Suprapubic skin (tissue), 4 donors: Measurements from ENCODE around the gene USH1C. TPM values are rescaled to one million over a fixed set of nuclear protein-coding genes. Genes with fewer than 3 reads are reported as not detected.

Experiments
- DNase-seq, 2 donors: peaks; one replicate each; pipeline ENCODE4 v3.0.0-alpha.2; 2019; ENCODE audit warnings: low spot score in 2 of 2
- H3K27ac ChIP-seq: fragments of 200-600 bp; sonication (generic); one replicate; pipeline ENCODE4 v1.5.1; 2019
- H3K27me3 ChIP-seq: fragments of 200-600 bp; sonication (generic); one replicate; pipeline ENCODE4 v1.5.1; 2019
- H3K36me3 ChIP-seq: fragments of 200-600 bp; sonication (generic); one replicate; pipeline ENCODE4 v1.5.1; 2019
- H3K4me1 ChIP-seq: fragments of 200-600 bp; sonication (generic); one replicate; pipeline ENCODE4 v1.5.1; 2019
- H3K4me3 ChIP-seq: fragments of 200-600 bp; sonication (generic); one replicate; pipeline ENCODE4 v1.5.1; 2019; ENCODE audit warnings: mild to moderate bottlenecking
- H3K9me3 ChIP-seq: fragments of 200-600 bp; sonication (generic); one replicate; pipeline ENCODE4 v1.5.1; 2019
- EP300 ChIP-seq: sonication (generic); formaldehyde crosslinking; IDR thresholded peaks from one replicate; pipeline ENCODE4 v1.6.1; 2017; ENCODE audit warnings: antibody characterized with exemption
- POLR2A ChIP-seq, 2 donors: fragments of 450-650 bp; IDR thresholded peaks; one replicate each; pipeline ENCODE4 v1.6.1; 2017; ENCODE audit warnings: antibody characterized with exemption in 2 of 2, mild to moderate bottlenecking in 2 of 2, moderate library complexity in 2 of 2
- POLR2AphosphoS5 ChIP-seq, 3 donors: sonication (generic); formaldehyde crosslinking; IDR thresholded peaks; one replicate each; pipeline ENCODE4 v1.6.1; 2017; ENCODE audit warnings: antibody characterized with exemption in 3 of 3
- WGBS: methylation state at CpG from one replicate; pipeline ENCODE4 v1.1.5; 2018; 5-methylcytosine and 5-hydroxymethylcytosine counted together
- total RNA-seq, 4 donors: library from RNA; depleted of rRNA; stranded (reverse); fragments of >200 nt; gene quantifications; one replicate each; pipeline ENCODE4 v1.1.0, GENCODE V29; 2016
- TF ChIP-seq, protein P1 (sequence below), 2 donors: fragments of 200-600 bp in 1 of 2; fragments of 450-650 bp in 1 of 2; sonication (generic) in 1 of 2; IDR thresholded peaks; one replicate each; pipeline ENCODE4 v1.5.1; 2016 to 2019; ENCODE audit warnings: antibody characterized with exemption in 2 of 2, mild to moderate bottlenecking in 1 of 2, moderate library complexity in 1 of 2

USH1C gene
- total RNA-seq, 4 donors from 2014 or later: not detected

DNA sequence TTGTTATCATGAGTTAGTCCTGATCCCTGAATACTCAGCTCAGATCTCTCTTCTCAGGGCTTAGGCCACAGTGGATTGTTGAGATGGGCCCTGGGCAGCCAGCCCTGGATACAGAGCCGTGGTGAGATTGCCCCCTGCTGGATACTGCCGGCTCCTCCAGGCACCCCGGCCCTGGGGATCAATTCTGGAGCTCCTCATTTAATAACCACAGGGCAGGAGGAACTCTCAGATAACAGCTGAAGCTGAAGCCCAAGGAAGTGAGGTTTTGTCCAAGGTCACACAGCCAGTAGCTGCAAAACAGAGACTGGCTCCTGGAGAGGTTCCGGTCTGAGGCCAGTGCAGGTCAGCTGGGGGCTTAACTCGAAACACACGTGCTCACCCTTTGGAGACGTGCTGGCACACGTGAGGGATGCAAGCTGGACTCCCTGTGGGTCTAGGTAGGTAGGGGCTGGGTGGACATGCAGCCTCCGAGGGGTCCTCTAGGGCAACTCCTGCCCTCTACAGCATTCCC, 16.0 kb downstream of the USH1C start:
- DNase-seq: no peak
- WGBS: 50% methylated on average over 9 of the region's 9 CpGs
- TF ChIP-seq, protein P1, sequence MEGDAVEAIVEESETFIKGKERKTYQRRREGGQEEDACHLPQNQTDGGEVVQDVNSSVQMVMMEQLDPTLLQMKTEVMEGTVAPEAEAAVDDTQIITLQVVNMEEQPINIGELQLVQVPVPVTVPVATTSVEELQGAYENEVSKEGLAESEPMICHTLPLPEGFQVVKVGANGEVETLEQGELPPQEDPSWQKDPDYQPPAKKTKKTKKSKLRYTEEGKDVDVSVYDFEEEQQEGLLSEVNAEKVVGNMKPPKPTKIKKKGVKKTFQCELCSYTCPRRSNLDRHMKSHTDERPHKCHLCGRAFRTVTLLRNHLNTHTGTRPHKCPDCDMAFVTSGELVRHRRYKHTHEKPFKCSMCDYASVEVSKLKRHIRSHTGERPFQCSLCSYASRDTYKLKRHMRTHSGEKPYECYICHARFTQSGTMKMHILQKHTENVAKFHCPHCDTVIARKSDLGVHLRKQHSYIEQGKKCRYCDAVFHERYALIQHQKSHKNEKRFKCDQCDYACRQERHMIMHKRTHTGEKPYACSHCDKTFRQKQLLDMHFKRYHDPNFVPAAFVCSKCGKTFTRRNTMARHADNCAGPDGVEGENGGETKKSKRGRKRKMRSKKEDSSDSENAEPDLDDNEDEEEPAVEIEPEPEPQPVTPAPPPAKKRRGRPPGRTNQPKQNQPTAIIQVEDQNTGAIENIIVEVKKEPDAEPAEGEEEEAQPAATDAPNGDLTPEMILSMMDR (IDR thresholded peaks at IDR 0.05): peak in 1 of 2 donors; percentile 49
- no peak for TF ChIP-seq POLR2A (IDR thresholded peaks at IDR 0.05)
- no peaks in the 10 kb centered on the region for H3K4me1 ChIP-seq
- peaks cover 20% of the 10 kb centered on the region for H3K27me3 ChIP-seq
- no peak overlapping the region for H3K27ac ChIP-seq
- H3K4me3 ChIP-seq: no peak overlapping the region
- H3K9me3 ChIP-seq: no peaks in the 10 kb centered on the region
- no peaks in the 10 kb centered on the region for H3K36me3 ChIP-seq

DNA sequence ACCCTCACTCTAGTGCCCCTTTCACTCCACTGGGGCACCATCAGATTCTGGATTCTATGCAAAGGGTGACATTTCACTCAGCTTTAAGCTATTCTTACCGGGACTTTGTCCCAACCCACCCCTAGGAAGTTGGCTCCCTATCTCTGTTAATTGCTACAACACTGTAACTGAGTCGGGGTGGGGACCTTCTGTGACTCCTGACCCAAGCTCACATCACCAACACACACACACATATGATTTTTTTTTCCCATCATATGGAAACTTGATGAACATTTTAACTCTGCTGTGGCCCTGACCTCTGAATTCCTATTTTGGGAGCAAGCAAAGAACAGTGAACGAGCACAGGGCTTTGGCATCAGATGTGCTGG, 16.6 kb downstream of the USH1C start:
- Histone ChIP-seq H3K4me1 (no peaks in the 10 kb centered on the region), H3K36me3 (no peaks in the 10 kb centered on the region), H3K27me3 (peaks cover 19% of the 10 kb centered on the region), H3K4me3 (no peak overlapping the region), H3K27ac (no peak overlapping the region), H3K9me3 (no peaks in the 10 kb centered on the region)
- 58% methylated on average over 3 of the region's 3 CpGs for WGBS
- TF ChIP-seq POLR2AphosphoS5 (IDR thresholded peaks at IDR 0.05) (no peak), POLR2A (IDR thresholded peaks at IDR 0.05) (no peak), EP300 (no peak)
- TF ChIP-seq, protein P1 (IDR thresholded peaks at IDR 0.05): no peak
- DNase-seq: no peak

GRCh38 chr11:17526931-17527627, 17.1 kb downstream of the USH1C start:
- 82% methylated on average over 8 of the region's 20 CpGs for WGBS
- H3K9me3 ChIP-seq: no peaks in the 10 kb centered on the region
- no peak for DNase-seq

GRCh38 chr11:17526326-17526725, 17.9 kb downstream of the USH1C start:
- Histone ChIP-seq H3K27me3 (peaks cover 19% of the 10 kb centered on the region), H3K36me3 (no peaks in the 10 kb centered on the region), H3K4me3 (no peak overlapping the region), H3K27ac (no peak overlapping the region), H3K4me1 (no peaks in the 10 kb centered on the region), H3K9me3 (no peaks in the 10 kb centered on the region)
- TF ChIP-seq EP300 (no peak), POLR2AphosphoS5 (IDR thresholded peaks at IDR 0.05) (no peak), POLR2A (IDR thresholded peaks at IDR 0.05) (no peak)
- TF ChIP-seq, protein P1 (IDR thresholded peaks at IDR 0.05): no peak
- WGBS: 86% methylated on average over 9 of the region's 13 CpGs
- no peak for DNase-seq

More at GRCh38 chr11:17526931-17527627, 17.1 kb downstream of the USH1C start:
- Histone ChIP-seq H3K27ac (no peak overlapping the region), H3K36me3 (no peaks in the 10 kb centered on the region), H3K4me3 (no peak overlapping the region), H3K4me1 (no peaks in the 10 kb centered on the region), H3K27me3 (peaks cover 19% of the 10 kb centered on the region)
- no peak for TF ChIP-seq POLR2A (IDR thresholded peaks at IDR 0.05)
- no peak for TF ChIP-seq POLR2AphosphoS5 (IDR thresholded peaks at IDR 0.05)
- TF ChIP-seq, protein P1 (IDR thresholded peaks at IDR 0.05): no peak
- no peak for TF ChIP-seq EP300

DNA sequence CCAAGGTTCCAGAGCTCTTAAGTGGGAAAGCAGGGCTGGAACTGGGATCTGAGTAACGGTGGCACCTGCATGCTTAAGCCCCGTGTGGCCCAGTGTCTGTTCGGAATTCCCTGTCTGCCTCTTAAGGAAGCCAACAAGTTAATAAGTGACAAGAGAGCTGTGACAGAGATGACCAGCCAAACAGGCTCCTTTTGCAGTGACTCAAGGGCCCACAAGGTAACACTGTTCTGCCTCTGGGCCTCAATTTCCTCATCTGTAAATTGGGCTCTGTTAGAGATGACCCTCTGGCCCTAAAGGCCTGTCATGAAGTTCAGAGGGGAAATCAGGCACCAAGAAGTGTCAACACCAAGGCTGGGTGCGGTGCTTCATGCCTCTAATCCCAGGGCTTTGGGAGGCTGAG, 18.6 kb downstream of the USH1C start:
- WGBS: 89% methylated on average over 4 of the region's 4 CpGs
- H3K27me3 ChIP-seq: peaks cover 16% of the 10 kb centered on the region
- no peaks in the 10 kb centered on the region for H3K36me3 ChIP-seq
- no peaks in the 10 kb centered on the region for H3K4me1 ChIP-seq
- TF ChIP-seq EP300 (no peak), POLR2A (IDR thresholded peaks at IDR 0.05) (no peak), POLR2AphosphoS5 (IDR thresholded peaks at IDR 0.05) (no peak)
- TF ChIP-seq, protein P1 (IDR thresholded peaks at IDR 0.05): no peak
- no peak overlapping the region for H3K27ac ChIP-seq
- H3K9me3 ChIP-seq: no peaks in the 10 kb centered on the region
- no peak overlapping the region for H3K4me3 ChIP-seq
- no peak for DNase-seq
